Glomerular endothelial cell (primary cell): ENCODE data around the gene SDHAF2. TPM values are rescaled to one million over a fixed set of nuclear protein-coding genes. Genes with fewer than 3 reads are reported as not detected.
"Not testable (repeated sequence)": the region's sequence is repeated elsewhere in the genome, so short reads cannot be mapped to it uniquely, and the experiment has no call there.

Experiments used
- DNase-seq: peaks from one replicate; pipeline ENCODE4 v3.0.0-alpha.2; 2011; ENCODE audit warnings: low read depth, low spot score; ENCODE audit errors: extremely low read depth
- total RNA-seq: library from RNA; depleted of rRNA; stranded (reverse); fragments of >200 nt; gene quantifications from 2 replicates; pipeline ENCODE4 v1.2.3, GENCODE V29; 2015

The SDHAF2 gene
- 30.2 and 50.1 TPM in 2 replicates for total RNA-seq

- DNase-seq, result no peak
These were observed at the start of gene SDHAF2, which contains the start of gene CPSF7 for GRCh38 chr11:61429691-61430582. SDHAF2 (plus strand) TSS chr11:61430124; CDS start chr11:61430147, 23 bp downstream. CPSF7 (minus strand) TSS chr11:61429975; CDS start chr11:61429235, 740 bp downstream.

GRCh38 chr11:61380884-61381283 is 49.0 kb upstream of the SDHAF2 start:
- no peak for DNase-seq

GRCh38 chr11:61383859-61384258 is 46.1 kb upstream of the SDHAF2 start:
- DNase-seq, result not testable (repeated sequence)

GRCh38 chr11:61384271-61385242 is 45.4 kb upstream of the SDHAF2 start:
- no peak for DNase-seq

GRCh38 chr11:61390161-61390560 is 39.8 kb upstream of the SDHAF2 start:
- no peak for DNase-seq

- no peak for DNase-seq
These were observed 36.8 kb upstream of the SDHAF2 start for GRCh38 chr11:61392981-61393595.

GRCh38 chr11:61401173-61401572 is 28.8 kb upstream of the SDHAF2 start:
- DNase-seq, result no peak

GRCh38 chr11:61401573-61401972 is 28.4 kb upstream of the SDHAF2 start:
- no peak for DNase-seq

- DNase-seq, result no peak
These were observed 26.3 kb upstream of the SDHAF2 start for GRCh38 chr11:61403658-61404057.

GRCh38 chr11:61404103-61404502 is 25.8 kb upstream of the SDHAF2 start:
- DNase-seq, result no peak

GRCh38 chr11:61404641-61405040 is 25.3 kb upstream of the SDHAF2 start:
- no peak for DNase-seq

- no peak for DNase-seq
These were observed 23.9 kb upstream of the SDHAF2 start for GRCh38 chr11:61406067-61406466.

- no peak for DNase-seq
These were observed 22.8 kb upstream of the SDHAF2 start for GRCh38 chr11:61406991-61407728.

GRCh38 chr11:61411589-61411988 is 18.3 kb upstream of the SDHAF2 start:
- DNase-seq, result no peak

- DNase-seq, result no peak
These were observed 16.4 kb upstream of the SDHAF2 start for GRCh38 chr11:61413496-61413895.

GRCh38 chr11:61414547-61414946 is 15.4 kb upstream of the SDHAF2 start:
- no peak for DNase-seq

- no peak for DNase-seq
These were observed 14.5 kb upstream of the SDHAF2 start for GRCh38 chr11:61415381-61415780.

GRCh38 chr11:61416941-61417340 is 13.0 kb upstream of the SDHAF2 start:
- no peak for DNase-seq

GRCh38 chr11:61417670-61418069 is 12.3 kb upstream of the SDHAF2 start:
- DNase-seq, result no peak

- DNase-seq, result no peak
These were observed 11.8 kb upstream of the SDHAF2 start for GRCh38 chr11:61418136-61418535.
